WI38 (cell line): ENCODE measurements around the gene FCAR.
"Not testable (repeated sequence)": the region's sequence is repeated elsewhere in the genome, so short reads cannot be mapped to it uniquely, and the experiment has no call there.

Experiments used
- H3K4me3 ChIP-seq: 2 replicates; pipeline ENCODE4 v1.5.1; 2011; ENCODE audit warnings: low read depth, mild to moderate bottlenecking, control low read depth, low read length
- CTCF ChIP-seq: IDR thresholded peaks from 2 replicates; pipeline ENCODE4 v1.5.1; 2012; ENCODE audit warnings: low read depth, mild to moderate bottlenecking, control low read depth, low read length

The FCAR gene

GRCh38 chr19:54905803-54906511 is 31.9 kb downstream of the FCAR start, which contains the start of gene NCR1:
Gene NCR1 (plus strand): TSS chr19:54906148. CDS start chr19:54906188, 40 bp downstream.
- TF ChIP-seq CTCF: no peak
- no peak within 1 kb of the TSS for H3K4me3 ChIP-seq

GRCh38 chr19:54906819-54907218 is 32.8 kb downstream of the FCAR start:
- TF ChIP-seq CTCF: no peak
- no peak overlapping the region for H3K4me3 ChIP-seq

GRCh38 chr19:54907899-54908298 is 33.9 kb downstream of the FCAR start:
- H3K4me3 ChIP-seq: not testable (repeated sequence)

GRCh38 chr19:54916822-54917221 is 42.8 kb downstream of the FCAR start:
- no peak overlapping the region for H3K4me3 ChIP-seq
- TF ChIP-seq CTCF: no peak

GRCh38 chr19:54918499-54918898 is 44.5 kb downstream of the FCAR start:
- no peak for TF ChIP-seq CTCF

GRCh38 chr19:54919646-54920563 is 45.9 kb downstream of the FCAR start:
- not testable (repeated sequence) for H3K4me3 ChIP-seq

More at GRCh38 chr19:54918499-54918898, 44.5 kb downstream of the FCAR start:
- no peak overlapping the region for H3K4me3 ChIP-seq

GRCh38 chr19:54921082-54921481 is 47.0 kb downstream of the FCAR start:
- no peak for TF ChIP-seq CTCF
- H3K4me3 ChIP-seq: no peak overlapping the region

GRCh38 chr19:54923276-54923675 is 49.2 kb downstream of the FCAR start:
- no peak overlapping the region for H3K4me3 ChIP-seq
- TF ChIP-seq CTCF: no peak
